Measurements from ENCODE around the gene RASA3. TPM values are rescaled to one million over a fixed set of nuclear protein-coding genes. Genes with fewer than 3 reads are reported as not detected.

The RASA3 gene
- polyA plus RNA-seq, 1 donor from 2014 or later, result 8.5 TPM

DNA sequence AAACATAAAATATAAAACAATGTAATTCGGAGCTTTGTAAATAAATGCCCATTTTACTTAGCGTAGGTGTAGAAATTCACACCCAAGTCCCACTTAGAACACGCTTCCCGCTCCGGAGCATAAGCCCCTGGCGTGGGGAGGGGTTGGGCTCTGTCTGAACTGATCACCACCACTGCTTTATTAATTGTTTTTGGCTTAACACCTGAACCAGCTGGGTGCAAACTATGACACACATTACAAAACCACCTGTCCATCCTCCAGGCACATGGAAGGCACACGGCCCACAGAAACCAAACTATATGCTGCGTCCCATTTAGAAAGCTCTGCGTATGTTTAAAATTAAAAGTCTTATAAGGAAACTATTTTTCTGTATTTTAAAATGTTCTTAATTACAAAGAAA lies 25.9 kb downstream of the RASA3 start:
- Histone ChIP-seq H3F3A (ENCODE audit: insufficient read depth, low read length, poor library complexity, severe bottlenecking) (no peaks in the 10 kb centered on the region), H3K9me3 (ENCODE audit: low read length) (no peaks in the 10 kb centered on the region), H3K27me3 (ENCODE audit: insufficient read depth, low read depth, low read length) (no peaks in the 10 kb centered on the region), H3K9ac (ENCODE audit: low read length) (no peak overlapping the region), H3K27ac (ENCODE audit: low read length) (no peak overlapping the region), H3K79me2 (replicated peaks; ENCODE audit: insufficient read depth, low read length) (no peaks in the 10 kb centered on the region), H4K20me1 (ENCODE audit: insufficient read depth) (no peaks in the 10 kb centered on the region), H3K9me2 (ENCODE audit: insufficient read depth, low read length) (no peaks in the 10 kb centered on the region), H2AFZ (ENCODE audit: low read depth, low read length) (no peak overlapping the region), H3K4me2 (ENCODE audit: low read length) (no peak overlapping the region), H3K36me3 (ENCODE audit: insufficient read depth, low read length) (no peaks in the 10 kb centered on the region), H3K4me3 (ENCODE audit: low read length) (no peak overlapping the region)
- TF ChIP-seq RAD21 (conservative IDR thresholded peaks at IDR 0.05), result no peak
- TF ChIP-seq MXI1 (conservative IDR thresholded peaks at IDR 0.05; ENCODE audit: poor library complexity, severe bottlenecking), result no peak
- no peak for TF ChIP-seq EP300 (conservative IDR thresholded peaks at IDR 0.05; ENCODE audit: poor library complexity, severe bottlenecking)
- TF ChIP-seq, protein P1, sequence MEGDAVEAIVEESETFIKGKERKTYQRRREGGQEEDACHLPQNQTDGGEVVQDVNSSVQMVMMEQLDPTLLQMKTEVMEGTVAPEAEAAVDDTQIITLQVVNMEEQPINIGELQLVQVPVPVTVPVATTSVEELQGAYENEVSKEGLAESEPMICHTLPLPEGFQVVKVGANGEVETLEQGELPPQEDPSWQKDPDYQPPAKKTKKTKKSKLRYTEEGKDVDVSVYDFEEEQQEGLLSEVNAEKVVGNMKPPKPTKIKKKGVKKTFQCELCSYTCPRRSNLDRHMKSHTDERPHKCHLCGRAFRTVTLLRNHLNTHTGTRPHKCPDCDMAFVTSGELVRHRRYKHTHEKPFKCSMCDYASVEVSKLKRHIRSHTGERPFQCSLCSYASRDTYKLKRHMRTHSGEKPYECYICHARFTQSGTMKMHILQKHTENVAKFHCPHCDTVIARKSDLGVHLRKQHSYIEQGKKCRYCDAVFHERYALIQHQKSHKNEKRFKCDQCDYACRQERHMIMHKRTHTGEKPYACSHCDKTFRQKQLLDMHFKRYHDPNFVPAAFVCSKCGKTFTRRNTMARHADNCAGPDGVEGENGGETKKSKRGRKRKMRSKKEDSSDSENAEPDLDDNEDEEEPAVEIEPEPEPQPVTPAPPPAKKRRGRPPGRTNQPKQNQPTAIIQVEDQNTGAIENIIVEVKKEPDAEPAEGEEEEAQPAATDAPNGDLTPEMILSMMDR (IDR thresholded peaks at IDR 0.05; ENCODE audit: poor library complexity, severe bottlenecking), result no peak
- TF ChIP-seq EZH2 (IDR thresholded peaks at IDR 0.05; ENCODE audit: borderline replicate concordance, insufficient read depth, low read length, poor library complexity, severe bottlenecking), result no peak

DNA sequence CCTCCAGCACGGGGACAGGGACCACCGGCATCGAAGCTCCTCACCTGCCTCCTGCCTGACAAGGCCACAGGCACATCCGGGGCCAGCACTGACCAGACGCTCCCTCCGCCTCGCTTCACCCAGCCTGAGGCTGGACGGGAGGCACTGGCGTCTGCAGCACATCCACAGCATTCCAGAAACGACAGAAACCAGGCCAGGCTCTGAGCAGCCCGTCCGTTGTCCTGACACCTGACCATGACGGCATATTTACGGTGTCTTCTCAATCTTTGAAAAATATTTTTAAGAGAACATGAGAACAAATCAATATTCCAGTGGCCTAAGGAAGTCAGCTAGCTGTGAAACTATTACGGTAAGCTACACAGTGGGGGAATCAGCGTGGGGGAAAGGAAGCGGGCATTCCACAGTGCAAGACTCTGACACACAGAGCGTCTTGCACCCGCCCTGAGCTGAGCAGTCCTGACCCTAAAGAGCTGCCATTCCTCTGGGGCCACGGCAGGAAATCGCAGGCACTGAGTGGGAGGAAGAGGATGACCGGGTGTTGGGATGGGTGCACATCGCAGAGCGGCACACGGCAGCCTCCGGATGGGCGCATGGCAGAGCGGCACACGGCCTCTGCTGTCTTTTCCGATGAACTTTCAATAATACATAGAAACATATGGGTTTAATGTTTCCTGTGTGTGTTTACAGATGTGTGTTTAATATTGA lies 26.8 kb downstream of the RASA3 start:
- Histone ChIP-seq H3K9me3 (ENCODE audit: low read length) (no peaks in the 10 kb centered on the region), H3K4me2 (ENCODE audit: low read length) (no peak overlapping the region), H3K79me2 (replicated peaks; ENCODE audit: insufficient read depth, low read length) (no peaks in the 10 kb centered on the region), H3K4me3 (ENCODE audit: low read length) (no peak overlapping the region), H3K27me3 (ENCODE audit: insufficient read depth, low read depth, low read length) (no peaks in the 10 kb centered on the region), H3K9ac (ENCODE audit: low read length) (no peak overlapping the region), H3K36me3 (ENCODE audit: insufficient read depth, low read length) (no peaks in the 10 kb centered on the region), H3K9me2 (ENCODE audit: insufficient read depth, low read length) (no peaks in the 10 kb centered on the region), H2AFZ (ENCODE audit: low read depth, low read length) (no peak overlapping the region), H4K20me1 (ENCODE audit: insufficient read depth) (no peaks in the 10 kb centered on the region), H3K27ac (ENCODE audit: low read length) (no peak overlapping the region), H3F3A (ENCODE audit: insufficient read depth, low read length, poor library complexity, severe bottlenecking) (no peaks in the 10 kb centered on the region)
- TF ChIP-seq MXI1 (conservative IDR thresholded peaks at IDR 0.05; ENCODE audit: poor library complexity, severe bottlenecking) (no peak), RAD21 (conservative IDR thresholded peaks at IDR 0.05) (no peak), POLR2AphosphoS5 (IDR thresholded peaks at IDR 0.05) (no peak), SMC3 (conservative IDR thresholded peaks at IDR 0.05; ENCODE audit: poor library complexity) (no peak)
- TF ChIP-seq, protein P2, sequence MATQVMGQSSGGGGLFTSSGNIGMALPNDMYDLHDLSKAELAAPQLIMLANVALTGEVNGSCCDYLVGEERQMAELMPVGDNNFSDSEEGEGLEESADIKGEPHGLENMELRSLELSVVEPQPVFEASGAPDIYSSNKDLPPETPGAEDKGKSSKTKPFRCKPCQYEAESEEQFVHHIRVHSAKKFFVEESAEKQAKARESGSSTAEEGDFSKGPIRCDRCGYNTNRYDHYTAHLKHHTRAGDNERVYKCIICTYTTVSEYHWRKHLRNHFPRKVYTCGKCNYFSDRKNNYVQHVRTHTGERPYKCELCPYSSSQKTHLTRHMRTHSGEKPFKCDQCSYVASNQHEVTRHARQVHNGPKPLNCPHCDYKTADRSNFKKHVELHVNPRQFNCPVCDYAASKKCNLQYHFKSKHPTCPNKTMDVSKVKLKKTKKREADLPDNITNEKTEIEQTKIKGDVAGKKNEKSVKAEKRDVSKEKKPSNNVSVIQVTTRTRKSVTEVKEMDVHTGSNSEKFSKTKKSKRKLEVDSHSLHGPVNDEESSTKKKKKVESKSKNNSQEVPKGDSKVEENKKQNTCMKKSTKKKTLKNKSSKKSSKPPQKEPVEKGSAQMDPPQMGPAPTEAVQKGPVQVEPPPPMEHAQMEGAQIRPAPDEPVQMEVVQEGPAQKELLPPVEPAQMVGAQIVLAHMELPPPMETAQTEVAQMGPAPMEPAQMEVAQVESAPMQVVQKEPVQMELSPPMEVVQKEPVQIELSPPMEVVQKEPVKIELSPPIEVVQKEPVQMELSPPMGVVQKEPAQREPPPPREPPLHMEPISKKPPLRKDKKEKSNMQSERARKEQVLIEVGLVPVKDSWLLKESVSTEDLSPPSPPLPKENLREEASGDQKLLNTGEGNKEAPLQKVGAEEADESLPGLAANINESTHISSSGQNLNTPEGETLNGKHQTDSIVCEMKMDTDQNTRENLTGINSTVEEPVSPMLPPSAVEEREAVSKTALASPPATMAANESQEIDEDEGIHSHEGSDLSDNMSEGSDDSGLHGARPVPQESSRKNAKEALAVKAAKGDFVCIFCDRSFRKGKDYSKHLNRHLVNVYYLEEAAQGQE (IDR thresholded peaks at IDR 0.05; ENCODE audit: borderline replicate concordance), result no peak
- TF ChIP-seq, protein P1 (IDR thresholded peaks at IDR 0.05; ENCODE audit: poor library complexity, severe bottlenecking), result no peak
